Adipocyte (in vitro differentiated cells): ENCODE data around the gene DEPP1.

Source experiments
- DNase-seq: peaks from one replicate; pipeline ENCODE4 v3.0.0-alpha.2; 2015; ENCODE audit warnings: low read depth
- H3K27me3 ChIP-seq: replicated peaks from 2 replicates; pipeline ENCODE4 v1.7.0; 2013; ENCODE audit warnings: mild to moderate bottlenecking, low read length, moderate library complexity; ENCODE audit not compliant: control insufficient read depth, insufficient read depth
- H3K36me3 ChIP-seq: 2 replicates; pipeline ENCODE4 v1.7.0; 2013; ENCODE audit warnings: low read length, mild to moderate bottlenecking, moderate library complexity; ENCODE audit not compliant: control insufficient read depth, insufficient read depth, severe bottlenecking
- H3K4me1 ChIP-seq: 2 replicates; pipeline ENCODE4 v1.7.0; 2013; ENCODE audit warnings: mild to moderate bottlenecking, low read length, moderate library complexity; ENCODE audit not compliant: control insufficient read depth, insufficient read depth
- H3K4me3 ChIP-seq: 2 replicates; pipeline ENCODE4 v1.7.0; 2013; ENCODE audit warnings: mild to moderate bottlenecking, low read length, moderate library complexity
- H3K9ac ChIP-seq: 2 replicates; pipeline ENCODE4 v1.7.0; 2013; ENCODE audit warnings: mild to moderate bottlenecking, low read length, moderate library complexity
- H3K9me3 ChIP-seq: 2 replicates; pipeline ENCODE4 v1.7.0; 2013; ENCODE audit warnings: mild to moderate bottlenecking, low read length, moderate library complexity; ENCODE audit not compliant: control insufficient read depth

Gene DEPP1

DNA sequence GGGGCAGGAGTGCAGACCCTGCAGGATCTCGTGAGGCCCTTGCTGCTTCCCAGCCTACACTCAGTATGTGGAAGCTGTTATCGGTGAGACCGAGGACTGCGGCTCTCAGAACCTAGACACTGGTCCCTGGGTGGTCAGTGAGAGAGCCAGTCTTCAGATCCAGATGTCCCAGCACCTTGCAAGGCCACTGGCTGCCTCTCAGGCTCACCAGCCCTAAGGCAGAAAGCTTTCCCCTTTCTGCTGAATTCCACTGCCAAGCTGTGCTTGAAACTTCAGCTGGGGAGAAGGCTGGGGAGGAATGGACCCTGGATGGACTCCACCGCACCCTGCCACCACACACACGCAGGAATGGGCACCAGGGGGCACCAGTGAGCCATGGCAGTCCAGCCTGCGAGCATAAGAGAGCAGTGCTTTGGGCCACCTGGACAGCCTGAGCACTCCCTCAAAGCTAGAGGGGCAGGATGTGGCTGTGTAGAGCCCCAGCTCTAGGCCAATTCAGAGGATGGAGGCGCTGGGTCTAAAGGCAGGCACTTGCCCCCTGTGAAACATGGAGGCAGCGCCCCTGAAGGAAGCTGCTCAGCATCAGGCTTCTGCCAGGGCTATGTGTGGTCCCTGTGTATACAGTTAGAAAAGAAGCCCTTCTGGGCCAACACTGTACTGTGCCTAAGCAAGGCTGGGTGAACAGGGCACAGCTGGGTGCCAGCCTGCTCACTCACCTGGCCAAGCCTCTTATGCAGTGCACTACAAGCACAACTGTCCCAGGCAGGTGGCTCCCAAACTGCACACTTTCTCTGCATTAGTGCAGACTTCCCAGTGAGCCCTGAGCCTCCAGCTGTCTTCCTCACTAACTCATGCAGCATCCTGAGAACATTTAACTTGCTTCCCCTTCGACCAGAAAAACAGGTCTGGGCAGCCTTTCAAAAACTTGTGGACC lies 45.8 kb downstream of the DEPP1 start:
- peak; percentile 93 for DNase-seq
- Histone ChIP-seq H3K4me3 (no peak overlapping the region), H3K4me1 (peaks cover 27% of the 10 kb centered on the region), H3K27me3 (peaks cover 4% of the 10 kb centered on the region), H3K36me3 (no peaks in the 10 kb centered on the region), H3K9me3 (no peaks in the 10 kb centered on the region), H3K9ac (peak overlapping the region; percentile 29)

DNA sequence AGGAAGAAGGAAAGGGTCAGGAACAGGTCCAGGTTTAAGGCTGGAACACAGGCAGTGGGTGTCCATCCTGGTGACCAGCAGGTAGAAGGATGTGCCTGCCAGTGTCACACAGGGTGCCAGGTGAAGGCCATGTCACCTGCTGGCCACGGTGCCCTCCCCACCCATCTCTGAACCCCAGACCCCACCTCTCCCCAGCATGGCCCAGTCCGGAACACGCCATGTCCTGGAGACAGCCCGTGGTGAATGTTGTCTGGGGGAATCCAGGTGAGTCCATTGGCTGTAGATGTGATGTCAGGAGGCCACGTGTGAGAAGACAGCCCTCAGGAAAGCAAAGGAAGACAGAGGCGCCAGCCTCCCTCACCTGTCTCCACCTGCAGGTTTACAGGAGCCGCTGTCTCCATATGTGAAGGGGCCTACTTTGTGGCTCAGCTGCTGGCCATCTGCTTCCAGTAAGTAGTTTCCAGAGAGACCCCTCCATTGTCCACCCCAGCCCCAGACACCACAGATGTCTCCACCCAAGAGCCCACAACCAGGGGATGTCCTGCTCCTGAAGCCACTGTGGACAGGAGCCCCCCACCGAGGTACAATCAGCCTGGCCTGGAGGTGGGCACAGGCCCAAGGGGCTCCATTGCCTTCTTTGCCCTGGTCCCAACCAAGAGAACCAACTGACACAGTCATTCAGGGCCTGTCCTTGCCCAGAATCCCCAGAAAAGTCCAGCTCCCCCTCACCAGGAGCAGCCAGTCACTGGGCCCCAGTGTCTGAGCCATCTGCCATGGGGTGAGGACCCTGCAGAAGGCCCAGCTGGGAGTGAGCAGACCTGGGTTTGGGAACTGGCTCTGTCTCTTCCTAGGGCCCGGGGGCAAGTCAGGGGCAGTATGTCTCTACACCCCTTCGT lies 46.7 kb downstream of the DEPP1 start:
- no peak for DNase-seq
- peaks cover 4% of the 10 kb centered on the region for H3K27me3 ChIP-seq
- no peak overlapping the region for H3K4me3 ChIP-seq
- peaks cover 28% of the 10 kb centered on the region for H3K4me1 ChIP-seq
- no peaks in the 10 kb centered on the region for H3K9me3 ChIP-seq
- H3K9ac ChIP-seq = peak overlapping the region; percentile 29
- no peaks in the 10 kb centered on the region for H3K36me3 ChIP-seq

GRCh38 chr10:44930904-44931620 lies 47.5 kb downstream of the DEPP1 start:
- Histone ChIP-seq H3K9ac (no peak overlapping the region), H3K27me3 (peaks cover 4% of the 10 kb centered on the region), H3K4me1 (peaks cover 21% of the 10 kb centered on the region), H3K36me3 (no peaks in the 10 kb centered on the region), H3K9me3 (no peaks in the 10 kb centered on the region), H3K4me3 (no peak overlapping the region)
- DNase-seq = no peak

DNA sequence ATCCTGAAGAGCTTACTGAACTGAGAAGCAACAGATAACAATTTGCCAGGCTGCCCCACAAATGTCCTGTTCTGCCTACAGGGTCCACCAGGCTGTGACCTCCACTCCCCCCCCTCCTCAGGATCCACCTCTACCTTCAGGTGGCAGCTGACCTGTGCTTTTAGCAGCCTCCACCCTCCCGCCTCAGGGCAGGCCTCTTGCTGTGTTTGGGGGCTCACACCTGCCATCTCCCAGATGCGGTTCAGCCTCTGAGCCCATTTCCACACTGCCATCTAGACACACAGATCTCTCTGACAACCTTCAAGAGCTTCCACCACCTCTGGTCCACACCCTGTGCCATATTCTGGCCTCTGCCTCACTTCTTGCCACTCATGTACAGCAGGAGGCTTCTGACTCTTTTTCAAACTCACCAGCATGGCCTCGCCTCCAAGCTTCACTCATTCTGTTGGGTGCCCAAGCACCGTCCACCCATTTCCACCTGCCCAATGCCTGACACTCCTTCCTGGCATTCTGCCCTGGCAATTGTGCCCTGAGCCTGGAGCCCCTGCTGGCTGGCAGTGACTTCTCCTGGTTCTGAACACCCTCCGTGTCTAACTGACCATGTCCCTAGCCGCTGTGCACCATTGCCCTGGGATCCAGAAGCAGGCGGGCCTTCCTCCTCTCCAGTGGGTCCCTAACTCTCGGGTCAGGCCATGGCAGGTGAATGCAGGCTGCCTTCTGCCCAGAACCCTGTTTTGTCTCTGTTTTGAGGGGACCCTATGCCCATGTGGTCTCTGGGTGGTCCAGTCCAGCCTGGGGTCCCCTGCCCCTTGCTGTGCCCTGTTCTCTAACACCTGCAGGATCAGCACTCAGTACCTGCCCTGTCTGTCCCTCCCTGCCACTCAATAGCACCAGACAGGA lies 49.0 kb downstream of the DEPP1 start:
- Histone ChIP-seq H3K9ac (no peak overlapping the region), H3K4me3 (no peak overlapping the region), H3K27me3 (peaks cover 4% of the 10 kb centered on the region), H3K36me3 (no peaks in the 10 kb centered on the region), H3K9me3 (no peaks in the 10 kb centered on the region), H3K4me1 (peaks cover 11% of the 10 kb centered on the region)
- no peak for DNase-seq

DNA sequence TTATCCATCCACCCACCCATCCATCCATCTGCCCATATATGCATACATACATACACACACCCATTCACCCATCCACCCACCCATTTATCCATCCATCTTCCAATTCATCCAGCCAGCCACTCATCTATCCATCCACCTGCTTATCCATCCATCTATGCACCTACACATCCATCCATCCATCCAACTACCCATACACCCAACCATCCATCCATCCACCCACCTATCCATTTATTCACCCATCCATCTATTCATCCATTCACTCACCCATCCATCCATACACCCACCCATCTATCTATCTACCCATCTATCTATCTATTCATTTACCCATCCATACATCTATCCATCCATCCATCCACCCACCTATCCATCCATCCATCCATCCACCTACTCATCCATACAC lies 50.1 kb downstream of the DEPP1 start:
- H3K4me1 ChIP-seq = peaks cover 11% of the 10 kb centered on the region
- peaks cover under 1% of the 10 kb centered on the region for H3K9me3 ChIP-seq
- DNase-seq = no peak
- peaks cover 11% of the 10 kb centered on the region for H3K27me3 ChIP-seq
- H3K36me3 ChIP-seq = no peaks in the 10 kb centered on the region
- no peak overlapping the region for H3K4me3 ChIP-seq
- no peak overlapping the region for H3K9ac ChIP-seq

- H3K4me3 ChIP-seq = no peak overlapping the region
- no peaks in the 10 kb centered on the region for H3K36me3 ChIP-seq
- DNase-seq = peak; percentile 57
Observed at GRCh38 chr10:44927352-44927751, 51.3 kb downstream of the DEPP1 start.

DNA sequence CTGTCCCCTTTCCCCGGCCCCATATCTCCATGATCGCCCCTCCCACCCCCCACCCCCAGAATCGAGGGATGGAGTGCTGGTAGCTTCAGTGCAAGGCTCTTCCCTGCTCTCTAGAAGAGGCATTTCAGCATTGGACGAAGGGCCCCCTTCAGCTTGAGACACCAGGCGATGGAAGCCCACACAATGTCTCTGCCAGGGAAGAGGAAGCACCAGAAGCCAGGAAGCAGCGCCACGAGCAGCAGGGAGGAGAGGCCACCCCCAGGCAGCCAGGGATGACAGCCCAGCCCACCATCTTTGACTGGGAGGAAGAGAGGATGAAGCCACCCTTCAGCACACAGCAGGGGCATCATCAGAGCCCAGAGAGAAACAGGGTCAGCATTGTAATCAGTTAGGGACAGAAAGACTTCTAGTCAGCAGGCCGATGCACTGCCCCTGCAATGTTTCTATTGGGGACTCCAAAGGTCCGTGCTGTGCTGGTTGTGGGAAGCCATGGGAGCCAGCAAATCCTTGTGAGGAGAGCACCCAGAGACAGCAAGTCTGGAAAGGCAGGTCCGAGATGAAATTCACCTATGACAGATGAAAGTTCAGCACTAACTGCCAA lies 51.8 kb downstream of the DEPP1 start:
- H3K9ac ChIP-seq = no peak overlapping the region
- peaks cover 20% of the 10 kb centered on the region for H3K27me3 ChIP-seq
- no peaks in the 10 kb centered on the region for H3K36me3 ChIP-seq
- peaks cover 7% of the 10 kb centered on the region for H3K9me3 ChIP-seq
- no peak overlapping the region for H3K4me3 ChIP-seq
- H3K4me1 ChIP-seq = peaks cover 11% of the 10 kb centered on the region
- no peak for DNase-seq

More at GRCh38 chr10:44927352-44927751, 51.3 kb downstream of the DEPP1 start:
- H3K9me3 ChIP-seq = peaks cover 7% of the 10 kb centered on the region
- no peak overlapping the region for H3K9ac ChIP-seq
- H3K4me1 ChIP-seq = peaks cover 11% of the 10 kb centered on the region
- H3K27me3 ChIP-seq = peaks cover 20% of the 10 kb centered on the region
